ENCODE measurements around the gene PTPN11.
"Not testable (repeated sequence)": the region's sequence is repeated elsewhere in the genome, so short reads cannot be mapped to it uniquely, and the experiment has no call there.

PTPN11 gene

GRCh38 chr12:112409064-112409905 is 9.5 kb upstream of the PTPN11 start, which contains the start of gene RPL6:
Gene RPL6, minus strand, starts transcription at chr12:112409605. Its CDS starts 949 bp downstream, at chr12:112408656.
- peak; percentile 44 to 57 for DNase-seq (ENCODE audit: low read depth in 2 of 2)

GRCh38 chr12:112409906-112410244 is 8.9 kb upstream of the PTPN11 start:
- DNase-seq (ENCODE audit: low read depth in 2 of 2) = no peak

- DNase-seq (ENCODE audit: low read depth in 2 of 2) = no peak
Observed at GRCh38 chr12:112413855-112414625, 4.7 kb upstream of the PTPN11 start.

GRCh38 chr12:112415457-112415856 is 3.3 kb upstream of the PTPN11 start:
- not testable (repeated sequence) for DNase-seq (ENCODE audit: low read depth in 2 of 2)

GRCh38 chr12:112418273-112418607 is 507 bp upstream of the PTPN11 start:
- no peak for DNase-seq (ENCODE audit: low read depth in 2 of 2)

GRCh38 chr12:112419297-112420133 is 768 bp downstream of the PTPN11 start:
- DNase-seq (ENCODE audit: low read depth in 2 of 2) = peak; percentile 2 to 10

- no peak for DNase-seq (ENCODE audit: low read depth in 2 of 2)
Observed at GRCh38 chr12:112420740-112421139, 2.0 kb downstream of the PTPN11 start.

- no peak for DNase-seq (ENCODE audit: low read depth in 2 of 2)
Observed at GRCh38 chr12:112421363-112421762, 2.6 kb downstream of the PTPN11 start.

GRCh38 chr12:112422531-112422930 is 3.8 kb downstream of the PTPN11 start:
- DNase-seq (ENCODE audit: low read depth in 2 of 2) = no peak

- DNase-seq (ENCODE audit: low read depth in 2 of 2) = no peak
Observed at GRCh38 chr12:112424126-112424525, 5.4 kb downstream of the PTPN11 start.

GRCh38 chr12:112425582-112426382 is 7.0 kb downstream of the PTPN11 start:
- no peak for DNase-seq (ENCODE audit: low read depth in 2 of 2)

- DNase-seq (ENCODE audit: low read depth in 2 of 2) = no peak
Observed at GRCh38 chr12:112427760-112428159, 9.0 kb downstream of the PTPN11 start.

GRCh38 chr12:112430929-112431328 is 12.2 kb downstream of the PTPN11 start:
- no peak for DNase-seq (ENCODE audit: low read depth in 2 of 2)

GRCh38 chr12:112431965-112432364 is 13.2 kb downstream of the PTPN11 start:
- DNase-seq (ENCODE audit: low read depth in 2 of 2) = no peak

- no peak for DNase-seq (ENCODE audit: low read depth in 2 of 2)
Observed at GRCh38 chr12:112433551-112433950, 14.8 kb downstream of the PTPN11 start.

GRCh38 chr12:112438645-112439044 is 19.9 kb downstream of the PTPN11 start:
- DNase-seq (ENCODE audit: low read depth in 2 of 2) = not testable (repeated sequence)

GRCh38 chr12:112439769-112440168 is 21.0 kb downstream of the PTPN11 start:
- no peak for DNase-seq (ENCODE audit: low read depth in 2 of 2)

- DNase-seq (ENCODE audit: low read depth in 2 of 2) = not testable (repeated sequence)
Observed at GRCh38 chr12:112440653-112441052, 21.9 kb downstream of the PTPN11 start.

- DNase-seq (ENCODE audit: low read depth in 2 of 2) = no peak
Observed at GRCh38 chr12:112443916-112444315, 25.2 kb downstream of the PTPN11 start.

GRCh38 chr12:112446008-112446725 is 27.4 kb downstream of the PTPN11 start:
- no peak for DNase-seq (ENCODE audit: low read depth in 2 of 2)

GRCh38 chr12:112447106-112447505 is 28.4 kb downstream of the PTPN11 start:
- DNase-seq (ENCODE audit: low read depth in 2 of 2) = no peak

Data from stimulated activated CD8-positive, alpha-beta memory T cell treated with anti-CD3 and anti-CD28 coated beads, Interleukin-7, amount 100 ng/mL, for 1 hour (primary cell).